GM12878 (cell line): ENCODE data around the gene RBKS. TPM values are rescaled to one million over a fixed set of nuclear protein-coding genes. Genes with fewer than 3 reads are reported as not detected.
A peak's percentile ranks its signal among the peaks of the same experiment; 100 is the strongest.

Experiments used
- BACH1 ChIP-seq: fragments of 450-650 bp; IDR thresholded peaks from 2 replicates; pipeline ENCODE4 v1.6.1; 2017; ENCODE audit warnings: mild to moderate bottlenecking, borderline replicate concordance
- BHLHE40 ChIP-seq, 2 experiments: fragments of 450-650 bp in 1 of 2; IDR thresholded peaks; 2 replicates each; pipeline ENCODE4 v1.6.1; 2011 to 2017; ENCODE audit warnings: low read depth in 2 of 2, borderline replicate concordance in 1 of 2, improper control_type of control experiment in 1 of 2, low read length in 1 of 2, mild to moderate bottlenecking in 1 of 2
- CHD2 ChIP-seq: IDR thresholded peaks from 2 replicates; pipeline ENCODE4 v1.6.1; 2011; ENCODE audit warnings: low read depth, low read length, improper control_type of control experiment, borderline replicate concordance
- EGR1 ChIP-seq, 2 experiments: IDR thresholded peaks; 1 replicate in 1 of 2; 2 replicates in 1 of 2; pipeline ENCODE4 v1.6.1; 2011 to 2012; ENCODE audit warnings: low read depth in 2 of 2, low read length in 2 of 2, borderline replicate concordance in 1 of 2, mild to moderate bottlenecking in 1 of 2, moderate library complexity in 1 of 2
- ESRRA ChIP-seq: IDR thresholded peaks from 2 replicates; pipeline ENCODE4 v1.6.1; 2012; ENCODE audit warnings: mild to moderate bottlenecking, low read length, improper control_type of control experiment
- LARP7 ChIP-seq: fragments of 450-650 bp; IDR thresholded peaks from 2 replicates; pipeline ENCODE4 v1.6.1; 2017; ENCODE audit warnings: mild to moderate bottlenecking
- NFXL1 ChIP-seq: fragments of 450-650 bp; IDR thresholded peaks from 2 replicates; pipeline ENCODE4 v1.6.1; 2017; ENCODE audit warnings: antibody characterized with exemption, mild to moderate bottlenecking, borderline replicate concordance
- NFYB ChIP-seq: IDR thresholded peaks from 2 replicates; pipeline ENCODE4 v1.6.1; 2011; ENCODE audit warnings: low read depth, mild to moderate bottlenecking, low read length, improper control_type of control experiment, moderate library complexity; ENCODE audit not compliant: insufficient read depth
- NR2C2 ChIP-seq: IDR thresholded peaks from 2 replicates; pipeline ENCODE4 v1.6.1; 2011; ENCODE audit warnings: borderline replicate concordance, low read depth; ENCODE audit not compliant: control insufficient read depth, insufficient read length
- ZSCAN29 ChIP-seq: fragments of 450-650 bp; IDR thresholded peaks from 2 replicates; pipeline ENCODE4 v1.6.1; 2017; ENCODE audit warnings: mild to moderate bottlenecking, moderate library complexity
- polyA plus RNA-seq, 11 experiments: library from polyadenylated mRNA; depleted of rRNA in 4 of 11; unstranded in 6 of 11; stranded (reverse) in 5 of 11; fragments of >200 nt; fragmentation: Nextera tagmentation in 4 of 11; fragmentation: Illumina TruSeq in 1 of 11; extraction: Ambion mirVana in 4 of 11; extraction: Trizol in 1 of 11; gene quantifications; 1 replicate in 1 of 11; 2 replicates in 10 of 11; pipeline versions ENCODE4 v1.2.1 to v1.2.3, GENCODE V29; 2011 to 2016; ENCODE audit warnings: inconsistent platforms in 2 of 11, missing spikeins in 2 of 11, low read depth in 1 of 11
- total RNA-seq, 4 experiments: library from RNA; depleted of rRNA in 3 of 4; stranded (reverse); fragments of >200 nt in 3 of 4; fragmentation: Illumina TruSeq in 1 of 4; extraction: Trizol in 1 of 4; gene quantifications; 2 replicates each; pipeline versions ENCODE4 v1.2.1 to v1.2.3, GENCODE V29; 2013 to 2021
- TF ChIP-seq, protein P1 (sequence below): fragments of 450-650 bp; IDR thresholded peaks from 2 replicates; pipeline ENCODE4 v1.6.1; 2017; ENCODE audit warnings: mild to moderate bottlenecking
- TF ChIP-seq, protein P2 (sequence below), 3 experiments: IDR thresholded peaks in 2 of 3; conservative IDR thresholded peaks in 1 of 3; 2 replicates each; pipeline ENCODE4 v1.5.1; 2011; ENCODE audit warnings: low read depth in 3 of 3, low read length in 3 of 3, mild to moderate bottlenecking in 3 of 3, control low read depth in 2 of 3, moderate library complexity in 2 of 3, inconsistent platforms in 1 of 3, mixed read lengths in 1 of 3; ENCODE audit not compliant: control insufficient read depth in 2 of 3, insufficient read depth in 1 of 3; ENCODE audit errors: extremely low read depth in 1 of 3
- TF ChIP-seq, protein P3 (sequence below): fragments of 450-650 bp; IDR thresholded peaks from 2 replicates; pipeline ENCODE4 v1.6.1; 2017; ENCODE audit warnings: low read depth, mild to moderate bottlenecking, moderate library complexity
- TF ChIP-seq, protein P4 (sequence below): fragments of 450-650 bp; conservative IDR thresholded peaks from 2 replicates; pipeline ENCODE4 v1.6.1; 2017; ENCODE audit warnings: mild to moderate bottlenecking, moderate library complexity
- TF ChIP-seq, protein P5 (sequence below): fragments of 450-650 bp; IDR thresholded peaks from 2 replicates; pipeline ENCODE4 v1.6.1; 2017; ENCODE audit warnings: mild to moderate bottlenecking, low read depth, inconsistent platforms; ENCODE audit not compliant: poor library complexity, severe bottlenecking
- TF ChIP-seq, protein P6 (sequence below): IDR thresholded peaks from 2 replicates; pipeline ENCODE4 v1.6.1; 2011; ENCODE audit warnings: borderline replicate concordance, low read depth, mild to moderate bottlenecking, moderate library complexity, mixed read lengths, low read length; ENCODE audit not compliant: insufficient read depth; ENCODE audit errors: extremely low read length

The RBKS gene
- total and polyA plus RNA-seq, 10 of the 15 experiments (the other 5 are each of a cell fraction or from before 2014, with no cell fraction given) = 0.39 to 1.8 (median 1.0) TPM

DNA sequence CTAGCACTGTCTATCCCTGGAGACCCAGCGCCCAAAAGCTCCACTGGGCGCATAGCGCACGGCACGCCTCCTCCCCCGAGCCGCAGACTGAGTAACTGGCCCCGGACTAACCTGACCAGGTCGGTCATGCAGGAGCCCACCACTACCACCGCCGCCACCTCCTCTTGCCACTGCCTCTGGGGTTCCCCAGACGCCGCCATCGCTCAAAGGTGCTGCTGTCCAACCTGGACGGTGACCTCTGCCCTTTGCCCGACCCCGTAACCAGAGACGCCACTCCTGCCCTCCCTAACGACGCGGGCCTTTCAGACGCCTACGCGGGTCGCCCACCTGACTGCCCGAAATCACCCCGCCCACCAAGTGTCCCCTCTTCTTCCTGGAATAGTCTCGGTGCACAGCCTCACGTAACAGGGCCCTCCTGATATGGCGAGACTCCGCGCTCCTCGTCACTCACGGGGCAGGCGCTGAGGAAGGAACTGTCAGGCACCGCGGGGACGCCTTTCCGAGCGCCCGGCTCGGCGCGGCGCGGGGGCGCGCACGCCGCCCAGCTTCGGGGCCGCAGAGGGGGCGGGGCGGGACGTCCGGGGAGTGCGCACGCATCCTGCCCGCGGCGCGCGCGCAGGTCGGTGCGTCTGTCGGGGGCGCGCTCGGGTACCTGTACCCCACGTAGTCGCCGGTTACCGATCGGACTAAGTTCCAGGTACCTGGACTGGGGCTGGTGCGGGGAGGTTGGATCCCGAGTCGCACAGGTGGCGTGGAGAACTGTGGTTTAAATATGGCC, at the start of gene RBKS, which contains the start of gene BABAM2 (continued):
- TF ChIP-seq, protein P1, sequence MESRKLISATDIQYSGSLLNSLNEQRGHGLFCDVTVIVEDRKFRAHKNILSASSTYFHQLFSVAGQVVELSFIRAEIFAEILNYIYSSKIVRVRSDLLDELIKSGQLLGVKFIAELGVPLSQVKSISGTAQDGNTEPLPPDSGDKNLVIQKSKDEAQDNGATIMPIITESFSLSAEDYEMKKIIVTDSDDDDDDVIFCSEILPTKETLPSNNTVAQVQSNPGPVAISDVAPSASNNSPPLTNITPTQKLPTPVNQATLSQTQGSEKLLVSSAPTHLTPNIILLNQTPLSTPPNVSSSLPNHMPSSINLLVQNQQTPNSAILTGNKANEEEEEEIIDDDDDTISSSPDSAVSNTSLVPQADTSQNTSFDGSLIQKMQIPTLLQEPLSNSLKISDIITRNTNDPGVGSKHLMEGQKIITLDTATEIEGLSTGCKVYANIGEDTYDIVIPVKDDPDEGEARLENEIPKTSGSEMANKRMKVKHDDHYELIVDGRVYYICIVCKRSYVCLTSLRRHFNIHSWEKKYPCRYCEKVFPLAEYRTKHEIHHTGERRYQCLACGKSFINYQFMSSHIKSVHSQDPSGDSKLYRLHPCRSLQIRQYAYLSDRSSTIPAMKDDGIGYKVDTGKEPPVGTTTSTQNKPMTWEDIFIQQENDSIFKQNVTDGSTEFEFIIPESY = peak; percentile 67
- TF ChIP-seq, protein P2, sequence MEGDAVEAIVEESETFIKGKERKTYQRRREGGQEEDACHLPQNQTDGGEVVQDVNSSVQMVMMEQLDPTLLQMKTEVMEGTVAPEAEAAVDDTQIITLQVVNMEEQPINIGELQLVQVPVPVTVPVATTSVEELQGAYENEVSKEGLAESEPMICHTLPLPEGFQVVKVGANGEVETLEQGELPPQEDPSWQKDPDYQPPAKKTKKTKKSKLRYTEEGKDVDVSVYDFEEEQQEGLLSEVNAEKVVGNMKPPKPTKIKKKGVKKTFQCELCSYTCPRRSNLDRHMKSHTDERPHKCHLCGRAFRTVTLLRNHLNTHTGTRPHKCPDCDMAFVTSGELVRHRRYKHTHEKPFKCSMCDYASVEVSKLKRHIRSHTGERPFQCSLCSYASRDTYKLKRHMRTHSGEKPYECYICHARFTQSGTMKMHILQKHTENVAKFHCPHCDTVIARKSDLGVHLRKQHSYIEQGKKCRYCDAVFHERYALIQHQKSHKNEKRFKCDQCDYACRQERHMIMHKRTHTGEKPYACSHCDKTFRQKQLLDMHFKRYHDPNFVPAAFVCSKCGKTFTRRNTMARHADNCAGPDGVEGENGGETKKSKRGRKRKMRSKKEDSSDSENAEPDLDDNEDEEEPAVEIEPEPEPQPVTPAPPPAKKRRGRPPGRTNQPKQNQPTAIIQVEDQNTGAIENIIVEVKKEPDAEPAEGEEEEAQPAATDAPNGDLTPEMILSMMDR (IDR thresholded peaks at IDR 0.05 in 2 of 3, conservative IDR thresholded peaks at IDR 0.05 in 1 of 3; ENCODE audit: control insufficient read depth in 2 of 3, extremely low read depth in 1 of 3, insufficient read depth in 1 of 3, low read depth in 3 of 3, low read length in 3 of 3) = no peak
- peak in 1 of 2 experiments; percentile 63; a peak in 1 of 4 replicates for TF ChIP-seq BHLHE40 (IDR thresholded peaks at IDR 0.05; ENCODE audit: borderline replicate concordance in 1 of 2, low read depth in 2 of 2, low read length in 1 of 2)
- TF ChIP-seq EGR1 (IDR thresholded peaks at IDR 0.05; ENCODE audit: borderline replicate concordance in 1 of 2, low read depth in 2 of 2, low read length in 2 of 2) = peak; percentile 68 to 97
- TF ChIP-seq NFXL1 = 0 out of 2 replicates have a peak, but pooled peaks have one; percentile 26
- TF ChIP-seq NR2C2 = peak; percentile 89
- TF ChIP-seq, protein P3, sequence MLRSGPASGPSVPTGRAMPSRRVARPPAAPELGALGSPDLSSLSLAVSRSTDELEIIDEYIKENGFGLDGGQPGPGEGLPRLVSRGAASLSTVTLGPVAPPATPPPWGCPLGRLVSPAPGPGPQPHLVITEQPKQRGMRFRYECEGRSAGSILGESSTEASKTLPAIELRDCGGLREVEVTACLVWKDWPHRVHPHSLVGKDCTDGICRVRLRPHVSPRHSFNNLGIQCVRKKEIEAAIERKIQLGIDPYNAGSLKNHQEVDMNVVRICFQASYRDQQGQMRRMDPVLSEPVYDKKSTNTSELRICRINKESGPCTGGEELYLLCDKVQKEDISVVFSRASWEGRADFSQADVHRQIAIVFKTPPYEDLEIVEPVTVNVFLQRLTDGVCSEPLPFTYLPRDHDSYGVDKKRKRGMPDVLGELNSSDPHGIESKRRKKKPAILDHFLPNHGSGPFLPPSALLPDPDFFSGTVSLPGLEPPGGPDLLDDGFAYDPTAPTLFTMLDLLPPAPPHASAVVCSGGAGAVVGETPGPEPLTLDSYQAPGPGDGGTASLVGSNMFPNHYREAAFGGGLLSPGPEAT = peak; percentile 44
- TF ChIP-seq, protein P4, sequence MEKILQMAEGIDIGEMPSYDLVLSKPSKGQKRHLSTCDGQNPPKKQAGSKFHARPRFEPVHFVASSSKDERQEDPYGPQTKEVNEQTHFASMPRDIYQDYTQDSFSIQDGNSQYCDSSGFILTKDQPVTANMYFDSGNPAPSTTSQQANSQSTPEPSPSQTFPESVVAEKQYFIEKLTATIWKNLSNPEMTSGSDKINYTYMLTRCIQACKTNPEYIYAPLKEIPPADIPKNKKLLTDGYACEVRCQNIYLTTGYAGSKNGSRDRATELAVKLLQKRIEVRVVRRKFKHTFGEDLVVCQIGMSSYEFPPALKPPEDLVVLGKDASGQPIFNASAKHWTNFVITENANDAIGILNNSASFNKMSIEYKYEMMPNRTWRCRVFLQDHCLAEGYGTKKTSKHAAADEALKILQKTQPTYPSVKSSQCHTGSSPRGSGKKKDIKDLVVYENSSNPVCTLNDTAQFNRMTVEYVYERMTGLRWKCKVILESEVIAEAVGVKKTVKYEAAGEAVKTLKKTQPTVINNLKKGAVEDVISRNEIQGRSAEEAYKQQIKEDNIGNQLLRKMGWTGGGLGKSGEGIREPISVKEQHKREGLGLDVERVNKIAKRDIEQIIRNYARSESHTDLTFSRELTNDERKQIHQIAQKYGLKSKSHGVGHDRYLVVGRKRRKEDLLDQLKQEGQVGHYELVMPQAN = peak; percentile 94
- no peak for TF ChIP-seq ZSCAN29
- TF ChIP-seq LARP7 = peak; percentile 92
- TF ChIP-seq ESRRA = peak; percentile 81; the same call in 1 of the 2 replicates
- TF ChIP-seq NFYB = no peak
- TF ChIP-seq BACH1 = peak; percentile 43; the same call in 1 of the 2 replicates
- TF ChIP-seq, protein P5, sequence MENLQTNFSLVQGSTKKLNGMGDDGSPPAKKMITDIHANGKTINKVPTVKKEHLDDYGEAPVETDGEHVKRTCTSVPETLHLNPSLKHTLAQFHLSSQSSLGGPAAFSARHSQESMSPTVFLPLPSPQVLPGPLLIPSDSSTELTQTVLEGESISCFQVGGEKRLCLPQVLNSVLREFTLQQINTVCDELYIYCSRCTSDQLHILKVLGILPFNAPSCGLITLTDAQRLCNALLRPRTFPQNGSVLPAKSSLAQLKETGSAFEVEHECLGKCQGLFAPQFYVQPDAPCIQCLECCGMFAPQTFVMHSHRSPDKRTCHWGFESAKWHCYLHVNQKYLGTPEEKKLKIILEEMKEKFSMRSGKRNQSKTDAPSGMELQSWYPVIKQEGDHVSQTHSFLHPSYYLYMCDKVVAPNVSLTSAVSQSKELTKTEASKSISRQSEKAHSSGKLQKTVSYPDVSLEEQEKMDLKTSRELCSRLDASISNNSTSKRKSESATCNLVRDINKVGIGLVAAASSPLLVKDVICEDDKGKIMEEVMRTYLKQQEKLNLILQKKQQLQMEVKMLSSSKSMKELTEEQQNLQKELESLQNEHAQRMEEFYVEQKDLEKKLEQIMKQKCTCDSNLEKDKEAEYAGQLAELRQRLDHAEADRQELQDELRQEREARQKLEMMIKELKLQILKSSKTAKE = no peak
- peak; percentile 61 for TF ChIP-seq CHD2
- TF ChIP-seq, protein P6, sequence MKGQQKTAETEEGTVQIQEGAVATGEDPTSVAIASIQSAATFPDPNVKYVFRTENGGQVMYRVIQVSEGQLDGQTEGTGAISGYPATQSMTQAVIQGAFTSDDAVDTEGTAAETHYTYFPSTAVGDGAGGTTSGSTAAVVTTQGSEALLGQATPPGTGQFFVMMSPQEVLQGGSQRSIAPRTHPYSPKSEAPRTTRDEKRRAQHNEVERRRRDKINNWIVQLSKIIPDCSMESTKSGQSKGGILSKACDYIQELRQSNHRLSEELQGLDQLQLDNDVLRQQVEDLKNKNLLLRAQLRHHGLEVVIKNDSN = peak; percentile 9
